ENCODE results near the gene DTX2.
"Not testable (repeated sequence)": the region's sequence is repeated elsewhere in the genome, so short reads cannot be mapped to it uniquely, and the experiment has no call there.

The DTX2 gene

DNA sequence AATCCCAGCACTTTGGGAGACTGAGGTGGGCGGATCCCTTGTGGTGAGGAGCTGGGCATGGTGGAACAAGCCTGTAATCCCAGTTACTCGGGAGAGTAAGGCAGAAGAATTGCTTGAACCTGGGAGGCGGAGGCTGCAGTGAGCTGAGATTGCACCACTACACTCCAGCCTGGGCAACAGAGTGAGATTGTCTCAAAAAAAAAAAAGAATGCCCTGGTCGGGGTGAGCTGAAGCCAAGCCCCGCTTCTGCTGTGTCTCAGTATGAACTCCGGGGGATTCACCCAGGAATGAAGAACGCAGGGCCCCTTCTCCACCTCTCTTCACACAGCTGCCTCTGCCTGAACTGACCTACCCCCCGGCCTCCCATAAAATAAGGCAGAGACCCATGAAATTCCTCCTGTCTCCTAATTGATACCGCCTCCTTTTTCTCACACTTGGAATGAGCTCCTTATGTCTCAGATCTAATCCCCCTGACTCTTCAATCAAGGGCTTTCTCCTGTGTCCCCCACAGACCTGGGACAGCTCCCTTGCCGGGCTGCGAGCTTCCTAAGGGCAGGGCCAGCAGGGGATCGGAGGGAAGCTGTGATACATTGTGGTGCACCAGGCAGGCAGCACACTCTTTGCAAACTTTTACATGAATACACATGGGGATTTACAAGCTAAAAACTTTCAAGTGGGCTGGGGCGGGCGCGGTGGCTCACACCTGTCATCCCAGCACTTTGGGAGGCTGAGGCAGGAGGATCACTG is 37.7 kb upstream of the DTX2 start:
- H3F3A ChIP-seq (ENCODE audit: control insufficient read depth, insufficient read depth), result 0 out of 2 replicates have a peak, but pooled peaks cover 3% of the 10 kb centered on the region
- H3K27me3 ChIP-seq (ENCODE audit: control insufficient read depth, low read length), result peaks cover 32% of the 10 kb centered on the region
- TF ChIP-seq, protein P1, sequence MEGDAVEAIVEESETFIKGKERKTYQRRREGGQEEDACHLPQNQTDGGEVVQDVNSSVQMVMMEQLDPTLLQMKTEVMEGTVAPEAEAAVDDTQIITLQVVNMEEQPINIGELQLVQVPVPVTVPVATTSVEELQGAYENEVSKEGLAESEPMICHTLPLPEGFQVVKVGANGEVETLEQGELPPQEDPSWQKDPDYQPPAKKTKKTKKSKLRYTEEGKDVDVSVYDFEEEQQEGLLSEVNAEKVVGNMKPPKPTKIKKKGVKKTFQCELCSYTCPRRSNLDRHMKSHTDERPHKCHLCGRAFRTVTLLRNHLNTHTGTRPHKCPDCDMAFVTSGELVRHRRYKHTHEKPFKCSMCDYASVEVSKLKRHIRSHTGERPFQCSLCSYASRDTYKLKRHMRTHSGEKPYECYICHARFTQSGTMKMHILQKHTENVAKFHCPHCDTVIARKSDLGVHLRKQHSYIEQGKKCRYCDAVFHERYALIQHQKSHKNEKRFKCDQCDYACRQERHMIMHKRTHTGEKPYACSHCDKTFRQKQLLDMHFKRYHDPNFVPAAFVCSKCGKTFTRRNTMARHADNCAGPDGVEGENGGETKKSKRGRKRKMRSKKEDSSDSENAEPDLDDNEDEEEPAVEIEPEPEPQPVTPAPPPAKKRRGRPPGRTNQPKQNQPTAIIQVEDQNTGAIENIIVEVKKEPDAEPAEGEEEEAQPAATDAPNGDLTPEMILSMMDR (IDR thresholded peaks at IDR 0.05; ENCODE audit: low read depth, low read length, poor library complexity, severe bottlenecking), result no peak
- TF ChIP-seq EZH2phosphoT487 (IDR thresholded peaks at IDR 0.05; ENCODE audit: borderline replicate concordance, low read length), result no peak
- no peak overlapping the region for H3K27ac ChIP-seq (ENCODE audit: low read depth, low read length)
- H3K9me2 ChIP-seq (replicated peaks; ENCODE audit: control insufficient read depth, low read length), result no peaks in the 10 kb centered on the region
- no peaks in the 10 kb centered on the region for H4K20me1 ChIP-seq (ENCODE audit: control insufficient read depth, insufficient read depth, low read depth, low read length)
- H3K4me3 ChIP-seq (ENCODE audit: low read length), result no peak overlapping the region
- H3K79me2 ChIP-seq (ENCODE audit: control insufficient read depth, low read length), result no peaks in the 10 kb centered on the region
- no peaks in the 10 kb centered on the region for H3K36me3 ChIP-seq (ENCODE audit: control insufficient read depth, low read length)
- H3K4me2 ChIP-seq (ENCODE audit: low read length), result no peak overlapping the region
- H3K4me1 ChIP-seq (ENCODE audit: control insufficient read depth, low read length), result no peaks in the 10 kb centered on the region
- no peaks in the 10 kb centered on the region for H3K9me3 ChIP-seq (ENCODE audit: control insufficient read depth, insufficient read depth, low read length)

DNA sequence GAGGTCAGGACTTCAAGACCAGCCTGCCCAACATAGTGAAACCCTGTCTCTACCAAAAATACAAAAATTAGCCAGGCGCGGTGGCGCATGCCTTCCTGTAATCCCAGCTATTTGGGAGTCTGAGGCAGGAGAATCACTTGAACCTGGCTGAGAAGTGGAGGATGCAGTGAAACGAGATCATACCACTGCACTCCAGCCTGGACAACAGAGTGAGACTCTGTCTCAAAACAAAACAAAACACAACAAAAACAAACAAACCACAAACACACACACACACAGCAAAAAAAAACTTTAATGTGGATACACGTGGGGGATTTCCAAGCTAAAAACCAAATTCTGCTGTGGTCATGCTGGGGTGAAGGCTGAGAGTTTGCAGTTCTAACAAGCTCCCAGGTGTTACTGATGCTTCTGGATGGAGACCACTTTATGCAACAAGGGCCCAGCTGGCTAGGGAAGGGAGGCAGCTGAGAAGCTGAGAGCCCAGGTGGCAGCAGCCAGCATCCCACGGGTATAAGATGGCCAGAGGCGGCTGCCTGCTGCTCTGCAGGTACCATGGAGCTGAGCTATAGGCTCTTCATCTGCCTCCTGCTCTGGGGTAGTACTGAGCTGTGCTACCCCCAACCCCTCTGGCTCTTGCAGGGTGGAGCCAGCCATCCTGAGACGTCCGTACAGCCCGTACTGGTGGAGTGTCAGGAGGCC is 36.9 kb upstream of the DTX2 start, which contains the start of gene ZP3:
ZP3 (plus strand) TSS at position 538 of the 699 bp plus-strand sequence; CDS start at position 553, 15 bp downstream.
- H3K79me2 ChIP-seq (ENCODE audit: control insufficient read depth, low read length), result no peaks in the 10 kb centered on the region
- no peak within 1 kb of the TSS for H3K4me3 ChIP-seq (ENCODE audit: low read length)
- peaks cover 28% of the 10 kb centered on the region for H3K27me3 ChIP-seq (ENCODE audit: control insufficient read depth, low read length)
- no peaks in the 10 kb centered on the region for H3K4me1 ChIP-seq (ENCODE audit: control insufficient read depth, low read length)
- no peaks in the 10 kb centered on the region for H4K20me1 ChIP-seq (ENCODE audit: control insufficient read depth, insufficient read depth, low read depth, low read length)
- no peaks in the 10 kb centered on the region for H3K9me2 ChIP-seq (replicated peaks; ENCODE audit: control insufficient read depth, low read length)
- no peak within 1 kb of the TSS for H3K27ac ChIP-seq (ENCODE audit: low read depth, low read length)
- no peak within 1 kb of the TSS for H3K4me2 ChIP-seq (ENCODE audit: low read length)
- H3K9me3 ChIP-seq (ENCODE audit: control insufficient read depth, insufficient read depth, low read length), result no peaks in the 10 kb centered on the region
- TF ChIP-seq EZH2phosphoT487 (IDR thresholded peaks at IDR 0.05; ENCODE audit: borderline replicate concordance, low read length), result no peak
- TF ChIP-seq, protein P1 (IDR thresholded peaks at IDR 0.05; ENCODE audit: low read depth, low read length, poor library complexity, severe bottlenecking), result no peak
- no peaks in the 10 kb centered on the region for H3K36me3 ChIP-seq (ENCODE audit: control insufficient read depth, low read length)
- no peaks in the 10 kb centered on the region for H3F3A ChIP-seq (ENCODE audit: control insufficient read depth, insufficient read depth)

DNA sequence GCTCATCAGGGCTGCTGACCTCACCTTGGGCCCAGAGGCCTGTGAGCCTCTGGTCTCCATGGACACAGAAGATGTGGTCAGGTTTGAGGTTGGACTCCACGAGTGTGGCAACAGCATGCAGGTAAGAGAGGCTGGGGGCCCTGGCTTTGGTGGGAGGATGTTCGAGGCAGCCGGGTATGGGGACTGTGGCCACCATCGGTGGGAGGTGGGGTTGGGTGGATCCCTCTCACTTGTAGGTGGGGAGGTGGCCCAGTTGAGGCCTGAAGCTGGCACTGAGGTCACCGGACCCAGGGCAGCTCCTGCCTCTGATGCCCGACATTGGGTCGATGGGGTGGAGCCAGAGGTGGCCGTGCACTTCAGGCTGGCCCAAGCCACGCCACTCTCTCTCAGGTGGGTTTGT is 36.4 kb upstream of the DTX2 start:
- no peaks in the 10 kb centered on the region for H3K36me3 ChIP-seq (ENCODE audit: control insufficient read depth, low read length)
- no peaks in the 10 kb centered on the region for H3K4me1 ChIP-seq (ENCODE audit: control insufficient read depth, low read length)
- no peak overlapping the region for H3K4me2 ChIP-seq (ENCODE audit: low read length)
- peaks cover 26% of the 10 kb centered on the region for H3K27me3 ChIP-seq (ENCODE audit: control insufficient read depth, low read length)
- TF ChIP-seq, protein P1 (IDR thresholded peaks at IDR 0.05; ENCODE audit: low read depth, low read length, poor library complexity, severe bottlenecking), result no peak
- no peak for TF ChIP-seq EZH2phosphoT487 (IDR thresholded peaks at IDR 0.05; ENCODE audit: borderline replicate concordance, low read length)
- no peaks in the 10 kb centered on the region for H3K9me3 ChIP-seq (ENCODE audit: control insufficient read depth, insufficient read depth, low read length)
- H4K20me1 ChIP-seq (ENCODE audit: control insufficient read depth, insufficient read depth, low read depth, low read length), result no peaks in the 10 kb centered on the region
- no peaks in the 10 kb centered on the region for H3K9me2 ChIP-seq (replicated peaks; ENCODE audit: control insufficient read depth, low read length)
- no peaks in the 10 kb centered on the region for H3F3A ChIP-seq (ENCODE audit: control insufficient read depth, insufficient read depth)
- H3K4me3 ChIP-seq (ENCODE audit: low read length), result no peak overlapping the region
- no peak overlapping the region for H3K27ac ChIP-seq (ENCODE audit: low read depth, low read length)
- no peaks in the 10 kb centered on the region for H3K79me2 ChIP-seq (ENCODE audit: control insufficient read depth, low read length)

DNA sequence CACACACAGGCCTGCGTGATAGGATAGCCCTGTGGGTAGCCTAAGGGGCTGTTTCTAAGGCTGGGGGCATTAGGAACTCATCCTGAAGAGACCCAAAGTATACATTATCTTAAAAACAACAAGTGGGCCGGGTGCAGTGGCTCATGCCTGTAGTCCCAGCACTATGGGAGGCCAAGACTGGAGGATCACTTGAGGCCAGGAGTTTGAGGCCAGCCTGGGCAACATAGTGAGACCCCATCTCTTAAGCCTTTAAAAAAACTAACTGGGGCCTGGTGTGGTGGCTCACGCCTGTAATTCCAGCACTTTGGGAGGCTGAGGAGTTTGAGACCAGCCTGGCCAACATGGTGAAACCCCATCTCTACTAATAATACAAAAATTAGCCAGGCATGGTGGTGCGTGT is 36.0 kb upstream of the DTX2 start:
- H3K9me3 ChIP-seq (ENCODE audit: control insufficient read depth, insufficient read depth, low read length); H3K79me2 ChIP-seq (ENCODE audit: control insufficient read depth, low read length); H3K4me3 ChIP-seq (ENCODE audit: low read length); H3K9me2 ChIP-seq (replicated peaks; ENCODE audit: control insufficient read depth, low read length); H3K36me3 ChIP-seq (ENCODE audit: control insufficient read depth, low read length); H3K27ac ChIP-seq (ENCODE audit: low read depth, low read length); H4K20me1 ChIP-seq (ENCODE audit: control insufficient read depth, insufficient read depth, low read depth, low read length); H3F3A ChIP-seq (ENCODE audit: control insufficient read depth, insufficient read depth); H3K4me2 ChIP-seq (ENCODE audit: low read length); H3K4me1 ChIP-seq (ENCODE audit: control insufficient read depth, low read length): not testable (repeated sequence)
- H3K27me3 ChIP-seq (ENCODE audit: control insufficient read depth, low read length), result peaks cover 24% of the 10 kb centered on the region
